Fibroblast of villous mesenchyme (primary cell): Measurements from ENCODE around the gene TPMT. TPM values are rescaled to one million over a fixed set of nuclear protein-coding genes. Genes with fewer than 3 reads are reported as not detected.
"Not testable (repeated sequence)": the region's sequence is repeated elsewhere in the genome, so short reads cannot be mapped to it uniquely, and the experiment has no call there.

Experiments
- DNase-seq: peaks from one replicate; pipeline ENCODE4 v3.0.0-alpha.2; 2010; ENCODE audit warnings: low read depth
- H3K4me3 ChIP-seq: 2 replicates; pipeline ENCODE4 v1.5.1; 2011; ENCODE audit warnings: low read depth, mild to moderate bottlenecking, low read length
- total RNA-seq: library from RNA; depleted of rRNA; stranded (reverse); fragments of >200 nt; gene quantifications from 2 replicates; pipeline ENCODE4 v1.2.3, GENCODE V29; 2012
- TF ChIP-seq, protein P1 (sequence below): IDR thresholded peaks from 2 replicates; pipeline ENCODE4 v1.5.1; 2012; ENCODE audit warnings: low read depth, mild to moderate bottlenecking, low read length; ENCODE audit not compliant: insufficient read depth

The TPMT gene
- total RNA-seq, 1 donor: 16.4 TPM

DNA sequence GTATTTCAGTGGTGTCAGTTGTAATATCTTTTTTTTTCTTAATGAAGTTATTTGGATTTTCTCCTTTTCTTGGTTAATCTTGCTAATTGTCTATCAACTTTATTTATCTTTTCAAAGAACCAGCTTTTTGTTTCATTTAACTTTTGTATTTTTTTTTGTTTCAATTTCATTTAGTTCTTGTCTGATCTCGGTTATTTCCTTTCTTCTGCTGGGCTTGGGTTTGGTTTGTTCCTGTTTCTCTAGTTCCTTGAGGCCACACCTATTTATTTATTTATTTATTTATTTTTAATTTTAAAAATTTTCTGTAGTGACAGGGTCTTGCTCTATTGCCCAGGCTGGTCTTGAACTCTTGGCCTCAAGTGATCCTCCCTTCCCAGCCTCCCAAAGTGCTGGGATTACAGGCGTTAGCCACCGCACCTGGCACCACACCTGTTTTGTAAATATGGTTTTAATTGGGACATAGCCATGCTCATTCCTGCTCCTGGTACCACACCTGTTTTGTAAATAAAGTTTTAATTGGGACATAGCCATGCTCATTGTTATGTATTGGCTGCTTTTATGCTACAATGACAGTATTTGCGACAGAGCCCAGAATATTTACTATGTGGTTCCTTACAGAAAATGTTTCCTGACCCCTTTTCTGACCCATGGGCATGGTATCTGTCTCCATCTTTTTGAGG is 22.5 kb upstream of the TPMT start:
- DNase-seq: no peak
- TF ChIP-seq, protein P1, sequence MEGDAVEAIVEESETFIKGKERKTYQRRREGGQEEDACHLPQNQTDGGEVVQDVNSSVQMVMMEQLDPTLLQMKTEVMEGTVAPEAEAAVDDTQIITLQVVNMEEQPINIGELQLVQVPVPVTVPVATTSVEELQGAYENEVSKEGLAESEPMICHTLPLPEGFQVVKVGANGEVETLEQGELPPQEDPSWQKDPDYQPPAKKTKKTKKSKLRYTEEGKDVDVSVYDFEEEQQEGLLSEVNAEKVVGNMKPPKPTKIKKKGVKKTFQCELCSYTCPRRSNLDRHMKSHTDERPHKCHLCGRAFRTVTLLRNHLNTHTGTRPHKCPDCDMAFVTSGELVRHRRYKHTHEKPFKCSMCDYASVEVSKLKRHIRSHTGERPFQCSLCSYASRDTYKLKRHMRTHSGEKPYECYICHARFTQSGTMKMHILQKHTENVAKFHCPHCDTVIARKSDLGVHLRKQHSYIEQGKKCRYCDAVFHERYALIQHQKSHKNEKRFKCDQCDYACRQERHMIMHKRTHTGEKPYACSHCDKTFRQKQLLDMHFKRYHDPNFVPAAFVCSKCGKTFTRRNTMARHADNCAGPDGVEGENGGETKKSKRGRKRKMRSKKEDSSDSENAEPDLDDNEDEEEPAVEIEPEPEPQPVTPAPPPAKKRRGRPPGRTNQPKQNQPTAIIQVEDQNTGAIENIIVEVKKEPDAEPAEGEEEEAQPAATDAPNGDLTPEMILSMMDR: no peak
- H3K4me3 ChIP-seq: no peak overlapping the region

- H3K4me3 ChIP-seq, DNase-seq: not testable (repeated sequence)
Observed at GRCh38 chr6:18176198-18176597, 21.3 kb upstream of the TPMT start.

GRCh38 chr6:18171871-18172270 is 17.0 kb upstream of the TPMT start:
- TF ChIP-seq, protein P1: no peak
- H3K4me3 ChIP-seq: no peak overlapping the region
- peak; percentile 74 for DNase-seq

GRCh38 chr6:18168264-18168663 is 13.4 kb upstream of the TPMT start:
- DNase-seq: no peak
- TF ChIP-seq, protein P1: no peak
- no peak overlapping the region for H3K4me3 ChIP-seq

- H3K4me3 ChIP-seq: no peak overlapping the region
- peak; percentile 25 for DNase-seq
- TF ChIP-seq, protein P1: no peak
Observed at GRCh38 chr6:18166312-18167036, 11.6 kb upstream of the TPMT start.

GRCh38 chr6:18165751-18166150 is 10.9 kb upstream of the TPMT start:
- no peak for DNase-seq
- no peak overlapping the region for H3K4me3 ChIP-seq
- TF ChIP-seq, protein P1: no peak

DNA sequence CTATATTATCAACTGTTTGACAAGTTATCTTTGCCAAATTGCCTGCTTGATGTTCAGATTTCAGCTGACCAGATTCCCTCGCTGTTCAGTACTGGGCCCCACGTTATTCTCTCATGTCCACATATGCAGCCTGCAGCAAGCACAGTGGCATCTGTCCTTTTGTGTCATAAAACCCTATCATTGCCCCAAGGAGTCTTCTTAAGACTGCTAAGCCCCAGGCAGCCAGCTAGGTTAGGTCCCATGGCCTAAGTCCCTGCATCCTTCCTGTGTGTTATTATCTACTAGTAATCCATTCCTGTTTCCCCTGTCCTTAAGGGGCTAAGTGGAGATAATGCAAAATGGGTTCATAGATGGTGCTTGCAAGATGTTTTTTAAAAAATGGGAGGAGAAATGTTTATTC is 7.5 kb upstream of the TPMT start:
- DNase-seq: no peak
- no peak overlapping the region for H3K4me3 ChIP-seq
- TF ChIP-seq, protein P1: no peak
